Adrenal gland (tissue), 5 donors: ENCODE results near the gene ADK.

ENCODE experiments used
- POLR2A ChIP-seq, 2 donors: fragments of 450-650 bp; IDR thresholded peaks; one replicate each; pipeline ENCODE4 v1.6.1; 2017; ENCODE audit warnings: antibody characterized with exemption in 2 of 2, mild to moderate bottlenecking in 2 of 2, moderate library complexity in 1 of 2
- TF ChIP-seq, protein P1 (sequence below), 6 experiments: fragments of 450-650 bp in 4 of 6; fragments of 200-600 bp in 2 of 6; sonication (generic) in 1 of 6; IDR thresholded peaks; 1 replicate in 5 of 6; 2 replicates in 1 of 6; pipeline versions ENCODE4 v1.5.1 to v1.8.0; 2016 to 2021; ENCODE audit warnings: antibody characterized with exemption in 6 of 6, mild to moderate bottlenecking in 2 of 6, moderate library complexity in 1 of 6
- donor health status: DM: no; HTN: no; CAD: no.

DNA sequence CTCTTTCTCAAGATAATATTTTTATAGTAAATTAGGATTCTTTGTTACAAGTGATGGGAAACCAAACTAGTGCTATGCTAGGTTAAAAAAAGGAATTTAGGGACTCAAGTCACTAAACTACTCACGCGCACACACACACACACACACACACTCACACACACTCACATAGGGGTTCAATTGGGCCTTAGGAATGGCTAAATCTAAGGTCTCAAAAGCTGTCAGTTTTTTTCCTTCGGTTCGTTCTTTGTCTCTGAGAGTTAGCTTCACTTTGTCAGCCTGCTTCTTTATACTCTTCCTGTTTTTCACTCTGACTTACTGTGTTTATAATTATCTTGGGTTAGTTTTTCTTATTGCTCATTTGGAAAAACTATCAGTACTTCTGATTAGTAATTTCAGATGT, 138.9 kb downstream of the ADK start:
- TF ChIP-seq, protein P1, sequence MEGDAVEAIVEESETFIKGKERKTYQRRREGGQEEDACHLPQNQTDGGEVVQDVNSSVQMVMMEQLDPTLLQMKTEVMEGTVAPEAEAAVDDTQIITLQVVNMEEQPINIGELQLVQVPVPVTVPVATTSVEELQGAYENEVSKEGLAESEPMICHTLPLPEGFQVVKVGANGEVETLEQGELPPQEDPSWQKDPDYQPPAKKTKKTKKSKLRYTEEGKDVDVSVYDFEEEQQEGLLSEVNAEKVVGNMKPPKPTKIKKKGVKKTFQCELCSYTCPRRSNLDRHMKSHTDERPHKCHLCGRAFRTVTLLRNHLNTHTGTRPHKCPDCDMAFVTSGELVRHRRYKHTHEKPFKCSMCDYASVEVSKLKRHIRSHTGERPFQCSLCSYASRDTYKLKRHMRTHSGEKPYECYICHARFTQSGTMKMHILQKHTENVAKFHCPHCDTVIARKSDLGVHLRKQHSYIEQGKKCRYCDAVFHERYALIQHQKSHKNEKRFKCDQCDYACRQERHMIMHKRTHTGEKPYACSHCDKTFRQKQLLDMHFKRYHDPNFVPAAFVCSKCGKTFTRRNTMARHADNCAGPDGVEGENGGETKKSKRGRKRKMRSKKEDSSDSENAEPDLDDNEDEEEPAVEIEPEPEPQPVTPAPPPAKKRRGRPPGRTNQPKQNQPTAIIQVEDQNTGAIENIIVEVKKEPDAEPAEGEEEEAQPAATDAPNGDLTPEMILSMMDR (IDR thresholded peaks at IDR 0.05): no peak
- TF ChIP-seq POLR2A (IDR thresholded peaks at IDR 0.05): no peak
